CD4-positive, alpha-beta memory T cell (primary cell): Measurements from ENCODE around the gene TBX4. TPM values are rescaled to one million over a fixed set of nuclear protein-coding genes. Genes with fewer than 3 reads are reported as not detected.

ENCODE experiments used
- CTCF ChIA-PET: fragments of 350-600 bp; sonication (Branson Sonifier 250); formaldehyde crosslinking; loops from one replicate; lab custom pipeline; 2021; ENCODE audit warnings: inconsistent platforms; ENCODE audit not compliant: partially characterized antibody; lab: Charles Lee
- POLR2A ChIA-PET: fragments of 350-600 bp; sonication (Branson Sonifier 250); formaldehyde crosslinking; loops from one replicate; lab custom pipeline; 2021; ENCODE audit not compliant: partially characterized antibody; lab: Charles Lee
- DNase-seq, 5 donors: peaks; one replicate each; pipeline versions ENCODE4 v3.0.0 to v3.0.0-alpha.2; 2020 to 2022; ENCODE audit warnings: mixed read lengths in 1 of 5
- H3K27ac ChIP-seq: one replicate; pipeline ENCODE4 v1.7.0; 2013; ENCODE audit warnings: low read depth, low read length
- H3K27me3 ChIP-seq: 2 replicates; pipeline ENCODE4 v1.7.0; 2013; ENCODE audit warnings: mild to moderate bottlenecking, low read length, moderate library complexity; ENCODE audit not compliant: insufficient read depth
- H3K36me3 ChIP-seq: 2 replicates; pipeline ENCODE4 v1.7.0; 2013; ENCODE audit warnings: mild to moderate bottlenecking, low read length, moderate library complexity; ENCODE audit not compliant: insufficient read depth
- H3K4me1 ChIP-seq: 2 replicates; pipeline ENCODE4 v1.7.0; 2013; ENCODE audit warnings: mild to moderate bottlenecking, low read length, moderate library complexity; ENCODE audit not compliant: insufficient read depth
- H3K4me3 ChIP-seq, 2 donors: one replicate each; pipeline ENCODE4 v1.7.0; 2013; ENCODE audit warnings: low read length in 2 of 2, mild to moderate bottlenecking in 1 of 2
- H3K9me3 ChIP-seq, 2 donors: one replicate each; pipeline ENCODE4 v1.7.0; 2013; ENCODE audit warnings: low read length in 2 of 2, control low read depth in 1 of 2; ENCODE audit not compliant: control insufficient read depth in 1 of 2
- H3K27ac Mint-ChIP-seq, 7 donors: one replicate each; pipeline ENCODE4 v1.8.0; 2020 to 2021; ENCODE audit warnings: mixed read lengths in 7 of 7, mild to moderate bottlenecking in 6 of 7, inconsistent platforms in 3 of 7, moderate library complexity in 3 of 7
- H3K27me3 Mint-ChIP-seq, 2 donors: one replicate each; pipeline ENCODE4 v1.8.0; 2020 to 2021; ENCODE audit warnings: mixed read lengths in 2 of 2
- H3K36me3 Mint-ChIP-seq, 2 donors: one replicate each; pipeline ENCODE4 v1.8.0; 2020 to 2021; ENCODE audit warnings: mixed read lengths in 2 of 2, inconsistent platforms in 1 of 2, mild to moderate bottlenecking in 1 of 2
- H3K4me1 Mint-ChIP-seq, 4 donors: one replicate each; pipeline ENCODE4 v1.8.0; 2020 to 2021; ENCODE audit warnings: mixed read lengths in 4 of 4, mild to moderate bottlenecking in 1 of 4
- H3K4me3 Mint-ChIP-seq, 8 donors: one replicate each; pipeline ENCODE4 v1.8.0; 2020 to 2021; ENCODE audit warnings: mixed read lengths in 8 of 8, mild to moderate bottlenecking in 7 of 8, moderate library complexity in 6 of 8, inconsistent platforms in 3 of 8
- H3K9me3 Mint-ChIP-seq, 8 donors: one replicate each; pipeline ENCODE4 v1.8.0; 2020 to 2021; ENCODE audit warnings: mixed read lengths in 8 of 8, mild to moderate bottlenecking in 5 of 8, inconsistent platforms in 3 of 8, moderate library complexity in 1 of 8
- intact Hi-C: fragments of 100-400 bp; cut with micrococcal nuclease; formaldehyde crosslinking; loops from one replicate; pipeline ENCODE4 v1.15.1; 2023
- polyA plus RNA-seq, 2 donors: library from polyadenylated mRNA; unstranded; fragments of 300-500 nt; fragmentation: Illumina TruSeq; gene quantifications; one replicate each; pipeline ENCODE4 v1.2.3, GENCODE V29; 2021
- total RNA-seq, 2 experiments: library from RNA; stranded (reverse); gene quantifications; one replicate each; pipeline ENCODE4 v1.2.3, GENCODE V29; 2021

TBX4 gene
- total and polyA plus RNA-seq, 4 experiments from 2014 or later: not detected

DNA sequence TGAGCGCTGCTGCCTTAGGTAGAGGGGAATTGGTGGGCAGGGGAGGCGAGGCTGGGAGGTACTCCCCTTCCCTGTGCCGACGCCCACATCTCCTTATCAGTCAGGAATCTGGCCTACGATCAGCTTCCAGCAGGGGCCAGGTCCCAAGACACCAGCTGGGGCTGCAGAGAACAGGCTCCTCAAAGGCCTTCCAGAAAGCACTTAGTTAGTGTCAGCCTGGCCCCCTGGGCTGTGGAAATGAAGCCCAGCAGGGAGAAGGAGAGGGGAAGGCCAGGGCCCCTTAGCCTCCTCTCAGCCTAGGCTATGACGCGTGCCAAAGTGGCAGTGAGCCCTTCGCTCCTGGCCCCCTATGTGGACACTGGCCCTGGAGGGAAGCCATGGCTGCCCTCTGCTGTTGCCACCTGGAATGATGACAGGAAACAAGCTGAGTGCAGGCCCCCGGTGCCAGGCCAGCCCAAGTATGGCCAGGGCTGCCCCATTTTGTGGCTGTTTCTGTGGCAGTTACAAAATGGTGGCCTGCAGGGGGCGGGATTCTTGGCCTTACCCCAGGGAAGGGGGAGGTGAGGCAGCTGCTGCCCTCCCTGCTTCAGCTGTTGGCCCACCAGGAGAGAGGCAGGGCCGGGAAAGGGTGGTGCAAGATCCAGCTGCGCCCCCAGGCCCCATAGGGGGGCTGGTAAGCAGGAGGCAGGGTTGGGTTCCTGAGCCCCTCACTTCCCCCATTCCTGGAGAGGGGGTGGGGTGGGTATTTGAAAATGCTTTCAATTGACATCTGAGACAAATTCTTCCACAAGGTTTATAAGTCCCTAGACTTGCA is 11.3 kb downstream of the TBX4 start:
- H3K9me3 Mint-ChIP-seq: no peaks in the 10 kb centered on the region
- Histone ChIP-seq H3K36me3 (no peaks in the 10 kb centered on the region), H3K4me1 (peaks cover 10% of the 10 kb centered on the region), H3K9me3 (no peaks in the 10 kb centered on the region), H3K4me3 (no peak overlapping the region), H3K27ac (no peak overlapping the region), H3K27me3 (peaks cover 8% of the 10 kb centered on the region)
- no peaks in the 10 kb centered on the region for H3K36me3 Mint-ChIP-seq
- H3K4me1 Mint-ChIP-seq: peaks cover 4 to 24% (median 12%) of the 10 kb centered on the region in 4 donors
- ChIA-PET CTCF (no interaction called here), POLR2A (no interaction called here)
- intact Hi-C loops: no loop called here
- no peak for DNase-seq
- no peak overlapping the region for H3K27ac Mint-ChIP-seq
- peaks cover 40 to 64% of the 10 kb centered on the region in 2 donors for H3K27me3 Mint-ChIP-seq
- H3K4me3 Mint-ChIP-seq: peak overlapping the region in 1 of 8 donors; percentile 5

DNA sequence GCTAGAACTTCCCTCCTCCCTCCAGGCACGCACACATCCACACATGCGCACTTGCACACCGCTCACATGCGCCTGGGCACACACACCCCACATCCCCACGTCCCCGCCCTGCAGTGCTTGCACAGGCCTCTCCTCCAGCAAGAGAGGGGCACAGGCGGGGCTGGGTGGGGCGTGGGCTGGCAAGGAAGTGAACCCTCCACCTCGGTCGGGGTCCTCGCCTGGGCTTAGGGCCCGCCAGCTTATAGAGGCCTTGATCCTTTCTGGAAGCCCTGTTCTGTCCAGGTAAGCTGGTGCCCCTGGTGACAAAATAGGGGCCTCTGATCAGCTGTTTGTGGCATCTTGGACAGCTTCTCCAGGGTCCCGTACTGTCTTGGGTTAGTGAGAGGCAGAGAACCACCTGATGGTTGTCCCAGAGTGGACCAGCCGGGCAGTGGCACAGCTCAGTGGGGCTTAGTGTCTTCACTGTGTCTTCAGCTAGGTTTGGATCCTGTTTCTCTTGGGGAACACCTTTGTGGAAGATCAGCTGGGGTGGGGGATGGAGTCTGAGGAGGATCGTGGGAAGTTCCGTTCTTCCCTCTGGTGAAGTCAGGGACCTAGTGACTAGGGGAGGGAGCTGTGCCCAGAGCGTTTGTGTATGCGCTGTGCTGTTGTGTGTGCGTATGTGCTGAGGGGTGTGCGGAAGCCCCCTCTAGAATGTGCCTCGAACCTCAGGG is 12.1 kb downstream of the TBX4 start:
- Mint-ChIP-seq H3K4me1 (peaks cover 4 to 21% (median 9%) of the 10 kb centered on the region in 4 donors), H3K36me3 (no peaks in the 10 kb centered on the region), H3K9me3 (no peaks in the 10 kb centered on the region), H3K27ac (no peak overlapping the region), H3K27me3 (peaks cover 33 to 57% of the 10 kb centered on the region in 2 donors), H3K4me3 (no peak overlapping the region)
- intact Hi-C loops: no loop called here
- H3K9me3 ChIP-seq: no peaks in the 10 kb centered on the region
- CTCF ChIA-PET: no interaction called here
- H3K27ac ChIP-seq: no peak overlapping the region
- no peak overlapping the region for H3K4me3 ChIP-seq
- no peak for DNase-seq
- POLR2A ChIA-PET: no interaction called here
- peaks cover 10% of the 10 kb centered on the region for H3K4me1 ChIP-seq
- no peaks in the 10 kb centered on the region for H3K36me3 ChIP-seq
- H3K27me3 ChIP-seq: peaks cover 3% of the 10 kb centered on the region

- DNase-seq: no peak
- Mint-ChIP-seq H3K27ac (no peak overlapping the region), H3K4me3 (no peak overlapping the region), H3K36me3 (no peaks in the 10 kb centered on the region), H3K4me1 (peaks cover 4 to 21% (median 9%) of the 10 kb centered on the region in 4 donors), H3K9me3 (no peaks in the 10 kb centered on the region), H3K27me3 (peaks cover 27 to 51% of the 10 kb centered on the region in 2 donors)
- H3K4me3 ChIP-seq: no peak overlapping the region
- CTCF ChIA-PET: no interaction called here
- H3K36me3 ChIP-seq: no peaks in the 10 kb centered on the region
- H3K27me3 ChIP-seq: peaks cover 2% of the 10 kb centered on the region
- H3K9me3 ChIP-seq: no peaks in the 10 kb centered on the region
- peaks cover 10% of the 10 kb centered on the region for H3K4me1 ChIP-seq
- intact Hi-C loops: no loop called here
- H3K27ac ChIP-seq: no peak overlapping the region
- POLR2A ChIA-PET: no interaction called here
Measured at GRCh38 chr17:61464843-61465180, 12.6 kb downstream of the TBX4 start.

GRCh38 chr17:61465550-61466237 is 13.5 kb downstream of the TBX4 start:
- DNase-seq: no peak

GRCh38 chr17:61466246-61466645 is 14.0 kb downstream of the TBX4 start:
- ChIA-PET POLR2A (no interaction called here), CTCF (no interaction called here)
- Mint-ChIP-seq H3K4me3 (no peak overlapping the region), H3K9me3 (no peaks in the 10 kb centered on the region), H3K27ac (no peak overlapping the region), H3K36me3 (no peaks in the 10 kb centered on the region), H3K4me1 (peaks cover 4 to 13% (median 7%) of the 10 kb centered on the region in 4 donors), H3K27me3 (peaks cover 18 to 38% of the 10 kb centered on the region in 2 donors)
- Histone ChIP-seq H3K9me3 (no peaks in the 10 kb centered on the region), H3K4me3 (no peak overlapping the region), H3K27me3 (no peaks in the 10 kb centered on the region), H3K36me3 (no peaks in the 10 kb centered on the region), H3K4me1 (peaks cover 9% of the 10 kb centered on the region), H3K27ac (no peak overlapping the region)
- no peak for DNase-seq
- intact Hi-C loops: no loop called here

More at GRCh38 chr17:61465550-61466237, 13.5 kb downstream of the TBX4 start:
- no peak overlapping the region for H3K4me3 Mint-ChIP-seq
- H3K4me1 ChIP-seq: peaks cover 10% of the 10 kb centered on the region
- H3K27me3 ChIP-seq: no peaks in the 10 kb centered on the region
- H3K27me3 Mint-ChIP-seq: peaks cover 21 to 44% of the 10 kb centered on the region in 2 donors
- H3K27ac ChIP-seq: no peak overlapping the region
- H3K36me3 ChIP-seq: no peaks in the 10 kb centered on the region
- H3K9me3 Mint-ChIP-seq: no peaks in the 10 kb centered on the region
- no peak overlapping the region for H3K27ac Mint-ChIP-seq
- H3K9me3 ChIP-seq: no peaks in the 10 kb centered on the region
- ChIA-PET POLR2A (no interaction called here), CTCF (no interaction called here)
- H3K4me3 ChIP-seq: no peak overlapping the region
- no peaks in the 10 kb centered on the region for H3K36me3 Mint-ChIP-seq
- H3K4me1 Mint-ChIP-seq: peaks cover 4 to 18% (median 9%) of the 10 kb centered on the region in 4 donors
- intact Hi-C loops: no loop called here

GRCh38 chr17:61467416-61468262 is 15.4 kb downstream of the TBX4 start:
- ChIA-PET POLR2A (no interaction called here), CTCF (no interaction called here)
- no peaks in the 10 kb centered on the region for H3K36me3 Mint-ChIP-seq
- DNase-seq: no peak
- Histone ChIP-seq H3K9me3 (no peaks in the 10 kb centered on the region), H3K4me3 (no peak overlapping the region), H3K27me3 (no peaks in the 10 kb centered on the region), H3K4me1 (no peaks in the 10 kb centered on the region), H3K36me3 (no peaks in the 10 kb centered on the region), H3K27ac (no peak overlapping the region)
- peaks cover 12 to 28% of the 10 kb centered on the region in 2 donors for H3K27me3 Mint-ChIP-seq
- H3K27ac Mint-ChIP-seq: no peak overlapping the region
- intact Hi-C loops: no loop called here
- no peak overlapping the region for H3K4me3 Mint-ChIP-seq
- peaks cover 0 to 2% (median under 1%) of the 10 kb centered on the region in 4 donors for H3K4me1 Mint-ChIP-seq
- no peaks in the 10 kb centered on the region for H3K9me3 Mint-ChIP-seq
